ENCODE results near the gene FAM241A.
"Not testable (repeated sequence)": the region's sequence is repeated elsewhere in the genome, so short reads cannot be mapped to it uniquely, and the experiment has no call there.

The FAM241A gene

DNA sequence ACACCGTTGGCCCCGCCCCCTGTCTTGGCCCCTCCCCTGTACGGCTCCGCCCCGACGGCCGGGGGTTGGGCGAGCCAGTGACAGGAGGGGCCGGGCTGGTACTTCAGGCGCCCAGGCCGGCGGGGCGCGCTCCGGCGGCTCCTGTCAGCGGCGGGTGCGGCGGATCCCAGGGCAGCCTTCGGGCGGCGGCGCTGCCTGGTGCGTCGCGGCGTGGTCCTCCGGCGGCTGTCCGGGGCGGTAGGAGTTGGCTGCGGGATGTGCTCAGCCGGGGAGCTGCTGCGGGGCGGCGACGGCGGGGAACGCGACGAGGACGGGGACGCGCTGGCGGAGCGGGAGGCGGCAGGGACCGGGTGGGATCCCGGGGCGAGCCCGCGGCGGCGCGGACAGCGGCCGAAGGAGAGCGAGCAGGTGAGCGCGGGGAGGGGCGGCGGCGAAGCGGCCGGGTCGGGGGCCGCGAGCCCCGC lies at the start of gene FAM241A:
Gene FAM241A (plus strand): TSS at position 129 of the 464 bp plus-strand sequence. CDS start 127 bp downstream, at position 256.
- DNase-seq (ENCODE audit: low read depth in 4 of 4, low spot score in 1 of 4) = peak; percentile 80 to 91 (median 85)

DNA sequence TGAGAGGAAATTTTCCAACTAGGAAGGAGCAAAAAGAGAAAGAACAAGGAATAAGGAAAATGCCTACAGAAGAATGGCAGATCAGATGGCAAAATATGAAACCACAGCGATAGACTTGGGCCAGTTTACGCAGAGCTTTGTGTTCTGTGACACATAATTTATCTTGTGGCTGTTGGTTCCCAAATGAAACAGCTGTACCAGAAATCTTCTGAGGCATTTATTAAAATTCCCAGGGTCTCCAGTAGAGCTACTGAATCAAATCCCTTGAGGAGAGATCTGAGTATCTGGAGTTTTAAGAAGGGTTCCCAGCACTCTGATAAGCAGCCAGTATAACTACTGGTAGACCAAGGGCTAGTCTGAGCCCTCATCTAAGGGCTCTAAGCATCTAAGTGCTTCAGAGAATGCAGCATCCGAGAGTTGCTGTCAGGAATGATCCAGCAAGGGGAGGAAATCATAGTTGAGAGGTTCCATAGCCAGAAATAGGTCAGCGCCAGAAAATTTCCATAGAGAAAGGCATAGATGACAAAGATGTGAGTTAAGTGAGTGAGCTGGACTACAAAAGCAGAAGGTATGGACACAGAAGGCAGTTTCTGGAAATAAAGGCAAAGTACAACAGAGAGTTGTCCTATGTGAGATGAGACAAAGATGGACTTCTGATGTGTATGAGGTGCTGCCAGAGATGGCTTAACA lies 46.3 kb upstream of the FAM241A start:
- no peak for DNase-seq (ENCODE audit: low read depth in 4 of 4, low spot score in 1 of 4)

DNA sequence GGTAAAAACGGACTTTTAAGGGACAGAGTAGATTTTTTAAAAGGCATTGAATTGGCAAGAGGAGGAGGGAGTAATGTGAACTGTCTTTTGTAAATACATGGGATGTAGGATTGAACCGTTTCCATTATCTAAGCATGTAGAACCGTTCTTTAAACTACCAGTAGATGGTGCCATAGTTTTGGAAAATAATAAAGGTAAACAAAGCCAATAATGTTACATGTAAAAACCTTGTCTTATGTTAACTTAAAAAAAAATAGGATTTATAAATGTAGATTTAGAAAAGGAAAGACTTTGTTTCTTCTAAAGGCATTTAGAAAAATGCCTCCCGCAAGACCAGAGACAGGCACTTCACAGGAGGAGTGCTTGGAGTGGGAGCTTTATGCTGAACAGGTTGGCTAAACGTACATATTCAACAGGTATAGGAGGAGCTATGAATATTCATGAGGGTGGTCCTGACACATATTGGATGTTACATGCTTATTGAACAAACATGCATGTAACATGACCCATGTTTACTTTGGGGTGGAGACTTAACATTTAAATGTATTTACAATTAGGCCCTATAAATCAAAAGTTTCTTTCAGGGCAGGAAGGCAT lies 45.5 kb upstream of the FAM241A start:
- no peak for DNase-seq (ENCODE audit: low read depth in 4 of 4, low spot score in 1 of 4)

DNA sequence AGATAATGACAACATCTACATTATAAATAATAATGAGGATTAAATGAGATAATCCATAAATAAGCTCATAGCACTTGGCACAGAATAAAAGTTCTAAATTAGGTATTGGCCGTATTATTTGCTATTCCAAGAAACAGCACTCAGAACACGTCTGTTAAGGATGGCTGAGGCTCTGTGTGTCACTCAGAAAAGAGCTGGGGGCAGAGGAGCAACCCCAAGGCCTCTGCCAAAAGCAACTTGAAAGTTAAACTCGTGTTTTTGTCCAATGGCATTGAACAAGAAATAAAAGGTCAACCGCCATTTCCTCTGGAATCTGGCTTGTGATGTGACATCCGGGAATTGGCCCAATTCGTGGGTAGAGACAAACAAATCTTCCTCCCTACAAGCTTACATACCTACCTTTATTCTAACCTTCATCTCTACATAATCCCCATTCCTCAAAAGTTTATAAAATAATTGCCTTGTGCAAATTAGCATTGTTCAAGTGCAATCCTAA lies 42.3 kb upstream of the FAM241A start:
- DNase-seq (ENCODE audit: low read depth in 4 of 4, low spot score in 1 of 4) = no peak

DNA sequence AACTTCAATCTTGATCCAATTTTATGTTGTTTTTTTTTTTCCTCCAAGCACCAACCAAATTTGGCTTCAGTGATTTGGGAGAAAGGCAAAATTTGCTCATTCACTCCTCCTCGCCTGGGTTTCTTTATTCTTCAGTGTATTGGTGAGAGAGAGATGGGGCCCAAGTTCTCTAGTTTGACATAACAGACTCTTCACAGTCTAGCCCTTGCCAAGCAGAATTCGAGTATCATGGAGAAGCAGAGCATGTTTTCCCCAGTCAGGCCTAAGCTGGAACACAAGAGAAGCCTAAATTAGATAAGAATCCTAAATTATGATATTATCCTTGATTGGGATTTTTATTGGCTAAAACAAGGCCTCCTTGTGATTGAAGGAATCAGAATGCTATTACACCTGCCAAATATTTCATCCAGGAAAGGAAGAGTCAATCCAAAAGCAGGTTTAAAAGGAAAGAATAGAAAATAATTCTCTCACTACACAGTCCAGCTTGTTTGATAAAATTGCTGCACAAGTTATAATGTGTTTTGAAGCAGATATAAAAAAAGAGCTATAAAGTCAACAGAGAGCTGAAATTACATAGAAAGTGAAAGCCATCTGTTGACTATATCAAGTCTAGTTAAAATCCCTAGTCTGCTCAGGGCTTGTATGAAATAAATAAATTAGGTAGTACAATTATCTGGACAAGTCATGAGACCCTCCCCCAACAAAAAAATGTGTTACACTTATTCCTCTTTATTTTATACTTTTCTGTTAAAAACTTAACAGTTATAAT lies 39.9 kb upstream of the FAM241A start:
- no peak for DNase-seq (ENCODE audit: low read depth in 4 of 4, low spot score in 1 of 4)

DNA sequence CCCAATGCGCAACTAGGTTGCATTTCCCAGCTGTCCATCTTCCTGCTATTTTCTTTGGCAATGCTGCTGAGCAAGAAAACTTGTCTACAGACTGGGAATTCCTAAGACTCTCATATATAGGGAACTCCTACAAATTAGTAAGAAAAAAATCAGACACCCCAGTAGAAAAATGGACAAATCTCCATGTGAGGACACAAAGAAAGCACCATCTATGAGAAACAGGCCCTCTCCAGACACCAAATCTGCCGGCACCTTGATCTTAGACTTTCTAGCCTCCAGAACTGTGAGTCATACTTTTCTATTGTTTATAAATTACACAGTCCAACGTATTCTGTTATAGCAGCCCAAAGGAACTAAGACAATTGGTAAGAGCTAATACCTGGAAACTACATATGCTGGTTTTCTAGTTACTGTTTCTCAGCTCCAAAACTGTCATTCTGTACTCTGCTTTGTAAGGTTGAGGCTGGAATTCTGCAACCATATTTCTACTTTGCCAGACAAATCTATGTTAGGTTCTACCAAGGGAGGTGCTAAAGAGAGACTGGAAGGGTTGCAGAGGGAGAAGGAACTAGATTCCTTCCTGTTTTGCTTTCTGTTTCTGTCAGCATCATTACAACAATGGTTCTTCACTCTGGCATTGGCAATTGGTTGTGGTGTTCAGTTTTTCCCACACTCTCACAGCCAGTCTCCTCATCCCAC lies 35.7 kb upstream of the FAM241A start:
- no peak for DNase-seq (ENCODE audit: low read depth in 4 of 4, low spot score in 1 of 4)

DNA sequence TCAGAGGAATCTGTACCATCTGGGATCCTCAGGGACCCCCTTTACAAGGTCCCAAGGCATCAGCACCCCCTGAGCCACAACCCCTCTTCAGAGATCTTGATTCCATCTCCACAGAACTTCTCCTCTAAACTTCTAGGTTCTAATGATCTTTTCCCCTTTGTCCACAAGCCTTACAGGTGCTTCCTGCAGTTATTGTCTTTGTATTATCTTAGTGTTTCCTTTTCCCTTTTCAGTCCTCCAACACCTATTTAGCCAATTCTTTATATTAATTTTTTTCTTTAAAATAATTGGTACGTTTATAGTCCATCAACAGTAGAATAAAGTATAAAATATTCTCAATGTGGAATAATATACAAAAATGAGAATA lies 35.2 kb upstream of the FAM241A start:
- no peak for DNase-seq (ENCODE audit: low read depth in 4 of 4, low spot score in 1 of 4)

DNA sequence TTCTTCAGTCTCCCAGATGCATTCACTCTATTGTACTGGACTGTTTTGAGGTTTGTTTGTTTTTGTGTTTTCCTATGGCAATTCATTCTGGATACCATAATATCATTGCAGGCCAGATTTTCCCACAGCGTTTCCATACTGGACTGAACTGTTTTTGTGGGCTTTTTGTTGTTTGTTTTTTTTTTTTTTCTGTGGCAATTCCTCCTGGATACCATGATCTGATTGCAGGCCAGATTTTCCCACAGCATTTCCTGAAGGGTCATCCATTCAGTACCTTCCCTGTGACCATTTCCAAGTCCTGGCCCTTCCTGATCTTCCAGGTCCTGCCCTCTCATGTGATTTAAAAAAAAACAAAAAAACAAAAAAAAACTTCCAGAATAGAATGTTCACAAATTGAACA lies 33.9 kb upstream of the FAM241A start:
- DNase-seq (ENCODE audit: low read depth in 4 of 4, low spot score in 1 of 4) = no peak

DNA sequence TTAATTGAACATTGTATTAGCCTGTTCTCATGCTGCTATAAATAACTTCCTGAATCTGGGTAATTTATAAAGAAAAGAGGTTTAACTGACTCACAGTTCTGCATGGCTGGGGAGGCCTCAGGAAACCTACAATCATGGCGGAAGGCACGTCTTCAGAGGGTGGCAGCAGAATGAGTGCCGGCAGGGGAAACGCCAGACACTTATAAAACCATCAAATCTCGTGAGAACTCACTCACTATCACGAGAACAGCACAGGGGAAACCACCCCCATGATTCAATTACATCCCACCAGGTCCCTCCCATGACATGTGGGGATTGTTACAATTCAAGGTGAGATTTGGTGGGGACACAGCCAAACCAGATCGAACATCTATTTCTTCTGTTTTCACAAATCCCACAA lies 33.2 kb upstream of the FAM241A start:
- DNase-seq (ENCODE audit: low read depth in 4 of 4, low spot score in 1 of 4) = not testable (repeated sequence)

DNA sequence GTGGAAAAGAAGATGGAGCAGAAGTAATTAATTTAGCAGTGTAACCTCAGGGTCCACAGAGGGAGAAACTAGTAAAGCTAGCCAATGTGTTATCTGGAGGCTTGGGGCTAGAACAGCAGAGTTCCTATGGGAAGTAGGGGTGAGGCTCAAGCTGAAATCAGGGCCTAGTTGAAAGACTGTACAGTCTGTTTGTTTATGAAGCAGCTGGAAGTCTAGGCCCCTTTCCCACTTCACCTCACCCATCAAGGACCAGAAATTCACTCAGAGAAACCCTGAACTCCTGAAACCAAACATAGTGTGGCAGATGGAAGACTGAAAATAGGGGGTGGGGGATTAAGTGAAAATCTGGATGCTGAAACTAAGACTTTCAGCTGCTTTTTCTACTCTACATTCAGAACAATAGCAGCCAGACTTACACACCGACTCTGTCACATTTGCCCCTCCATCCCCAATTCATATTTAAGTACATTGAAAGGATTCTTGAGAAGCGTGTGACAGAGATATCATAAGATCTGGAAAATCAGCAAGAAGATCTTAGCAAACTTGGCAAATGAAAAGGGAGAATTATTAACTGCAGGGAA lies 32.6 kb upstream of the FAM241A start:
- no peak for DNase-seq (ENCODE audit: low read depth in 4 of 4, low spot score in 1 of 4)

DNA sequence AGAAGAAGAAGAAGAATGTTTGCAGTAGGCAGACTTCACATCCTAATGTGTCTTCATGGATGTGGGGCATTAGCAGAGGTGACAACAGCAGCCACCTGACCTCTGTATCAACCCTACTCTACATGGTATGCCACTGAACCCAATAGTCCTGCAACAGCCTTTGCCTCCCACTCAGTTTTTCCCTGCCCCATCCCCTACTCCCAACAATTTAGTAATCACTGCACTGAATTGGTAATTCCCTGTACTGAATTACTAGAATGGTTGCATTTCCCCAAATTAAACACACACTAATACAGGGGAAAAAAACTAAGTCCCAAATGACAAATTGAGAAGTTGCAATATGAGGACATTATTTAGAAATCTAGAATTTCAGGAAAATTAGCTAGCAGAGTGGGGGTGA lies 31.4 kb upstream of the FAM241A start:
- DNase-seq (ENCODE audit: low read depth in 4 of 4, low spot score in 1 of 4) = no peak

DNA sequence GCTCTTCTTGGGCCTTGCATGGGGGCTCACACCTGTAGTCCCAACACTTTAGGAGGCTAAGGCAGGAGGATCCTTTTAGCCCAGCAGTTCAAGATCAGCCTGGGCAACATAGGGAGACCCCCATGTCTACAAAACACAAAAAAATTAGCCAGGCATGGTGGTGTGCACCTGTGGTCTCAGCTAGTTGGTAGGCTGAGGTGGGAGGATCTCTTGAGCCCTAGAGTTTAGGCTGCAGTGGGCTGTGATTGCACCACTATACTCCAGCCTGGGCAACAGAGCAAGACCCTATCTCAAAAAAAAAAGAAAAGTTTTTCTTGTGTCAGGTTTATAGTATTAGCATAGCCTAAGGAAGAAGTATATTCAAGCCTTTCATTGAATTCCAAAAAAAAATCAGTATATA lies 30.8 kb upstream of the FAM241A start:
- DNase-seq (ENCODE audit: low read depth in 4 of 4, low spot score in 1 of 4) = no peak

DNA sequence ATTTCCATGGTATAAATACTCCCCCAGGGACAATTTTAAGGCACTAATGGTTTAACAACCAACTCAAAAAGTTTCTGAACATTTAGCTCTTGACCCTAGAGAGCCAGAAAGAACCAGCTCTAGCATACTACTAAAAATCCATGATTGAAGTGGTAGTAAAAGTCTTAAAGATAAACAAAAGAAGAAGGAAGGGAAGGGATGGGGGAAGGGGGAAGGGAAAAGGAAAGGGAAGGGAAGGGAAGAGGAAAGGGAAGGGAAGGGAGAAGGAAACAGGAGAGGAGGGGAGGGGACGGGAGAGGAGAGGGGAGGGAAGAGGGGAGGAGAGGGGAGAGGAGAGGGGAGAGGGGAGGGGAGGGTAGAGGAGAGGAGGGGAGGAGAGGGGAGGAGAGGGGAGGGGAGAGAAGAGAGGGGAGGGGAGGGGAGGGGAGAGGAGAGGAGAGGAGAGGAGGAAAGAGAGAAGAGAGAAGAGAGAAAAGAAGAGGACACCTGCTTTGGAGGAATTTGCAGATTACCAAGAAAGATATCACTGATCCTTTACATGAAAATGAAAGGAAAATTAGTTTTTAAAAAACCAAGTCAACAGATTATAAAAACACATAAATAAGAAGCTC lies 26.4 kb upstream of the FAM241A start:
- DNase-seq (ENCODE audit: low read depth in 4 of 4, low spot score in 1 of 4) = no peak

DNA sequence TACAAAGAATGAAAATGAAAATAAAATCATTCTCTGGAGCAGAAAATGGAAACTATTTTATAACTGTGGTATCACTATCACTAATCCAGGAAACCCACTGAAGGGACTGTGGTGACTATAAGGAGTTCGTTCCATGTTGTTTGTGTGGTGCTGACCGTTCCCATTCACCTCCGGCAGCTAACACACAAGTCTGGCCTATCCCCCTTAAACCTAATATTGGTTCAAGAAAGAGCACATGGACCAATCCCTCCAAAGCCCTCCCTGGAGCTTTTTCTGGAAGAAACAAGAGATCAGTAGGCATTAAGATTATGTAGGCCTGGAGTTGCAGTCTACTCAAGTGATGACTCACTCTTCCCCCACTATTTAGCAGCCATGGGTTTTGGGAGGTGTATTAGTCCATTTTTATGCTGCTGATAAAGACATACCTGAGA lies 25.9 kb upstream of the FAM241A start:
- DNase-seq (ENCODE audit: low read depth in 4 of 4, low spot score in 1 of 4) = peak in 1 of 4 experiments; percentile 7

DNA sequence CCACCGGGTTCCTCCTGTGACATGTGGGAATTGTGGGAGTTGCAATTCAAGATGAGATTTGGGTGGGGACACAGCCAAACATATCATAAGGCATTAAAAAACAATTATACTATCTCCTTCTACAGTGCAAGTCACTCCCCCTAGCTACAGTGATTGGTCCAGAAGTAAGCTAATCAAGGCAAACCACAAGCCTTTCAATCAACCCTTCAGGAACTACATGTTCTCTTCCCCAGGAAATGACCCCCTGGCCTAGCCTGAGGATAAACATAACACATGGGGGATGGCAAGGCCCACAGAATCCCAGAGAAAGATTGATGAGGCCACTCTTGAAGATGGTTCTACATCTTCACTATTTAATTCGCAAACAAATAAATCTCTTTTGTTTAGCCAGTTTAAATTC lies 25.2 kb upstream of the FAM241A start:
- no peak for DNase-seq (ENCODE audit: low read depth in 4 of 4, low spot score in 1 of 4)

DNA sequence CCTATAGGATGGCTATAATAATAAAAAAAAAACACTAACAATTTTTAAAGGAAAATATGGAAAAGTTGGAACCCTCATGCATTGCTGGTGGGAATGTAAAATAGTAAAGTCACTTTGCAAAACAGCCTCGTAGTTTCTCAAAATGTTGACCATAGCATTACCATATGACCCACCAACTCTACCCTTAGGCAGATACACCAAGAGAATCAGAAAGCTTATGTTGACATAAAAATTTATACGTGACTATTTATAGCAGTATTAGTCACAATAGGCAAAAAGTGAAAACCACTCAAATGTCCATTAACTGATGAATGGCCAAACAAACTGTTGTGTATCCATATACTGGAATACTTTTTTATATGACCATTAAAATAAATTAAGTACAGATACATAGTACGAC lies 19.8 kb upstream of the FAM241A start:
- no peak for DNase-seq (ENCODE audit: low read depth in 4 of 4, low spot score in 1 of 4)

DNA sequence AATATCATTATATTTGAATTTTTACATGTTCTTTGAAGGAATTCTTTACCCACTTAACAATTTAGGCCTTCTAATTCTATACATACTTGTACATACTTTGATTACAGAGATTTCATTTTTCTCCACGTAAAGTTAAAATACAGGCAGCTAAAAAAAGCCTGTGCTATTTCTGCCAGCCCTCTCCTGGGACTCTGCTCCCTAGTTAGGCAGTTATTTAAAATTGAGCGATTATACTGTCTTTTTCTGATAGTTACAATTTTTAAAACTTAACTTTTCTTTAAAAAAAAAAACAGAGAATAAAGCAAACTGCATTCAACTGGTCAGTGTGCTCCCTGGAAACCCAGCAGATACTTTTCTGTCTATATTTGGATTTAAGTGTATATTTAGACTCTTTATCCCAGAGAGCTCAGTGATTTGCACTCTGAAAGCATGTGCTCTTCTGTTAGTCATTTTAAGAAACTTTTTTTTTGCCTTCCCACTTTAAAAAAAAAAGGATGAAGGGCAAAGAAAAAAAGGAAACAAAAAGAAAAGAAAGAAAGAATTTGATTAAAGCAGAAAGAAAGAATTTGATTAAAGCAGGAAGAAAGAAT lies 18.1 kb upstream of the FAM241A start:
- no peak for DNase-seq (ENCODE audit: low read depth in 4 of 4, low spot score in 1 of 4)

DNA sequence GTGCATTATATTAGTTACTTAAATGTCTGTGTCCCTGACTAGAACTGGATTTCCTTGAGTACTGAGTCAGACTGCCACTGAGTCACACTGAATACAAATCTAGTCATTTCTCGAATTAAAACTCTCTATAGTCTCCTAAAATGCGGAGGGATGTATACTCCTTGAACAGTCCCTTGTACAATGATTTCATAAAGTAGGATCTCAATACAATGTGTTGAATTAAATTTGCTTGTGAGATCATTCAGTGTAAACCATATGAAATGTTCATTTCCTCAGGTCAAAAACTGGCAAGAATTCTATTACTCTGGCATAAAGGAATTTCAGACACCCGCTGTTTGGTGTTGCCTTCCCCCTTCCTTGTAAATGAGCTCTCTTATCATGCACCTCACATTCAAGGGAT lies 17.5 kb upstream of the FAM241A start:
- no peak for DNase-seq (ENCODE audit: low read depth in 4 of 4, low spot score in 1 of 4)

DNA sequence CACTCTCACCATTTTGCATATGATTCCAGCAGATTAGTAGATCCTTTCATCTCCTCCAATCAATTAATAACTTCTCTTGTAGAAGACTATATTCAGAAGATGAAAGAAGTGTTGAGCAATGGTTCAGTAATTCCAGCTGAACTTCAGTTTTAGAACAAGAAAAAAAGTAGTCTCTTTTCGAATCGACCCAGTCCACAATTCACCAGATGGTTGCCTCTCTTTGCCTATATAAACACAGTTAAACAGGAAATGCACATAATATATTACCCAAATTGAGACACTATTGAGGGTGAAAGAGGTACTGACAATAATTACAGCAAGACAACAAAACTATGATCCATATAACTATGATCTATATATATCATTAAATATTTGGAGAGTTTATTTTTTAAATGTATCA lies 16.8 kb upstream of the FAM241A start:
- DNase-seq (ENCODE audit: low read depth in 4 of 4, low spot score in 1 of 4) = no peak

DNA sequence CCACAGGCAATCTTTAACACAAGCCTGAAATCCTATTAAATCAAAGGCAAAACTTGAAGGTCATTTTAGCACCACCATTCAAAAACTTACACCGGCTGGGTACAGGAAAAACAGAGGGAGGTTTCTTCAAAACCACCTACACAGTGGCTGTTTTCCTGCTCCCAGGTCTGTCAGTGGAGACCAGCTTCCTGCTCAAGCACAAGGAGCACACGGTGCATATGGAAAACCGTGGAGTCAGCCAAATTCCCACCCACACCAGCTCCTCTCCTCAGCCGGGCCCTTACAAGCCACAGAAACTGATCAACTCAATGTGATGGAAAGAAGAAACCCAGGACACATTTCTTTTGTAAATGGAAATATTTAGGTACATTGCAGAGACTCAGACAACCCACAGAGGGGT lies 14.3 kb upstream of the FAM241A start:
- DNase-seq (ENCODE audit: low read depth in 4 of 4, low spot score in 1 of 4) = no peak
